Ramos (cell line): Measurements from ENCODE around the gene LARGE2.

Experiments
- in situ Hi-C: fragments of 300-500 bp; cut with MboI; formaldehyde crosslinking; loops from one replicate; pipeline ENCODE4 v1.14.3; 2022; ENCODE audit warnings: low sequenced_read_pairs; ENCODE audit not compliant: unreplicated experiment

Gene LARGE2

DNA sequence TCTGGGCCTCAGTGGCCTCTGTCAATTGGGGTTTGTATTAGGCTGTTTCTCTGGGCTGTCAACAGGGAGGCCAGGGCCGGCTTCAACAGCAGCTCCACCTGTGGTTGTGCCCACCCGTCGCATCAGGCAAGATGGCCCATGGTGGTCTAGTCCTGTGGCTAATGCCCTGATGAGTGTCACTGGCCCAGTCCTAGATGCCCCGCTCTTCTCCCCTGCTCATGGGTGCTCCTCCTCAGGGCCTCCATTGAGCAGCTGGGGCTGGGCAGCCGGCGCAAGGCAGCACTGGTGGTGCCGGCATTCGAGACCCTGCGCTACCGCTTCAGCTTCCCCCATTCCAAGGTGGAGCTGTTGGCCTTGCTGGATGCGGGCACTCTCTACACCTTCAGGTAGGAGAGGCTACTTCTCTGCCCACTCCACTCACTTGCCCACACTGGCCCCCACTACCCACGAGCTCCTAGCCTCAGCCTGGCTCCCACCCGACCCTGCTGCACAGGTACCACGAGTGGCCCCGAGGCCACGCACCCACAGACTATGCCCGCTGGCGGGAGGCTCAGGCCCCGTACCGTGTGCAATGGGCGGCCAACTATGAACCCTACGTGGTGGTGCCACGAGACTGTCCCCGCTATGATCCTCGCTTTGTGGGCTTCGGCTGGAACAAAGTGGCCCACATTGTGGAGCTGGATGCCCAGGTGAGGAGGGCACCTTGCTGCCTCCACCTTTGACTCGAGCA lies 5.4 kb downstream of the LARGE2 start:
- in situ Hi-C loops = no loop called here

DNA sequence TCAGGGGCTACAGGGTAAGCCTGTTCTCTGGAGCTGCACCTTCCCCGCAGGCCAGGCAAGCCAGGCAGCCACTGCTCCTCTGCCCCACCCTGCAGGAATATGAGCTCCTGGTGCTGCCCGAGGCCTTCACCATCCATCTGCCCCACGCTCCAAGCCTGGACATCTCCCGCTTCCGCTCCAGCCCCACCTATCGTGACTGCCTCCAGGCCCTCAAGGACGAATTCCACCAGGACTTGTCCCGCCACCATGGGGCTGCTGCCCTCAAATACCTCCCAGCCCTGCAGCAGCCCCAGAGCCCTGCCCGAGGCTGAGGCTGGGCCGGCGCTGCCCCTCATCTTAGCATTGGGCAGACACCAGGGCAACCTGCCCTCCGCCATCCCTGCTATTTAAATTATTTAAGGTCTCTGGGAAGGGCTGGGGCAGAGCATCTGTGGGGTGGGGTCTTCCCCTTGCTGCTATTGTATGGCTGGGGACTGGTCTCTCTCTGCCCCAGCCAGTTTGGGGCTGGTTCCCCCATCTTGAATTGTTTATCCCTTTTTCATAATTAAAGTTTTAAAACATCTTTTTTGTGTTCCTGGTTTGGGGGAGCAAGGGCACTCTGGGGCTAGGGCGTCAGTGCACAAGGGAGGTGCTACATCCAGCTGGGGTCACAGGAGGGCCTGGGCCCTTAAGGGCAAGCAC lies 6.2 kb downstream of the LARGE2 start:
- in situ Hi-C loops = no loop called here

GRCh38 chr11:45929486-45930030 lies 7.1 kb downstream of the LARGE2 start:
- in situ Hi-C loops = no loop called here

GRCh38 chr11:45930031-45930794 lies 7.8 kb downstream of the LARGE2 start:
- in situ Hi-C loops = no loop called here

- in situ Hi-C loops = no loop called here
Observed at GRCh38 chr11:45930951-45931570, 8.6 kb downstream of the LARGE2 start.

GRCh38 chr11:45931739-45932138 lies 9.3 kb downstream of the LARGE2 start:
- in situ Hi-C loops = no loop called here

GRCh38 chr11:45932217-45932616 lies 9.8 kb downstream of the LARGE2 start:
- in situ Hi-C loops = no loop called here

- in situ Hi-C loops = no loop called here
Observed at GRCh38 chr11:45933131-45933831, 10.8 kb downstream of the LARGE2 start.

GRCh38 chr11:45933846-45934579 lies 11.6 kb downstream of the LARGE2 start:
- in situ Hi-C loops = no loop called here

DNA sequence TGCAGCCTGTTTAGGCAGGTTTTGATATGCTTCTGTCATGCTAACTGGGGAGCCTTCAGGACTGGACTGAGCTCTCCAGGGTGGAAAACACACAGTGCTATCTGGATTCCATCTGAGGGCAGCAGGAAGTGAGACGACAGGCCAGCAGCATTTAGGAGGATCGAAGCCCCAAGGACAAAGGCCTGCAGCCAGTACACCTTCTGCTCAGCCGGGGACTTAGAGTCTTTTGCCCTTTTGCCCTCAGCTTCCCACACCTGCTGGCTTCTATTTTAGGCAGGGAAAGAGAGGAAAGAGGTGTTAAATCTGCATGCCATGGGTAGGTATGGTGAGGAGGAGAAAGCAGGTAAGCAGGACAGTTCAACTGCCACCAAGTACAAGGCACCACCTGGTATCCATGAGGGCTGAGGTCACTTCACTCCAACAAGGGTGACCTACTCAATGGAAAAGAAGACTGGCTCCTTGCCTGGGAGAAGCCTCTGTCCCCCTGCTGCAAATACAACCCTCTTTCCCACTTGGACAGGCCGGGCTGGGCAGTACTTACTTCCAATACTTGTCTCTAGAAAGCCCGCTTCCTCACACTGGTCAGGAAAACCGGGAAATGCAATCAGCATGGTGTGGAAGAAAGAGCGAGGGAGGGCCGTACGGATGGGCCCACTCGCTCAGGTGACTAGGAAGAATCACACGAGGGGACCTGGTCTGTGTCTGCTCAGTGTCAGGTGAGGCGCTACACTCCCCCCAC lies 12.3 kb downstream of the LARGE2 start:
- in situ Hi-C loops = no loop called here

- in situ Hi-C loops = no loop called here
Observed at GRCh38 chr11:45935349-45936064, 13.1 kb downstream of the LARGE2 start.

- in situ Hi-C loops = no loop called here
Observed at GRCh38 chr11:45936511-45937054, 14.1 kb downstream of the LARGE2 start.

GRCh38 chr11:45937916-45938315 lies 15.5 kb downstream of the LARGE2 start:
- in situ Hi-C loops = no loop called here

- in situ Hi-C loops = no loop called here
Observed at GRCh38 chr11:45939836-45940235, 17.4 kb downstream of the LARGE2 start.

DNA sequence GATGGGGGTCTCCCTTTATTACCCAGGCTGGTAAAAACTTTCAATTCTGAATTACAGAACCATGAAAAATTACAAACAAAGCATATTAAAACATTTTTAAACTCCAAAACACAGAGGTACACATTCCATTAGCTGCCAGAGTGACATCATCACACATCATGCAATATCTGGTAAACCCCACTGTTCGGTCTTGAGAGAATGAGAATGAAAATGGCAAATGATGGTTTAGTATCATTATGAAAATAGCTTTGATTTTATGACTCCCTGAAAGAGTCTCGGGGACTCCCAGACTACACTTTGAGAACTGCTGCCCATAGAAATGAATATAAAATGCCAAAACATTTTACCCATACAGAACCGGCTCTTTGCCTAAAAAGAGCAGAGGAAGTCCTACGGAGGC lies 18.8 kb downstream of the LARGE2 start:
- in situ Hi-C loops = no loop called here

GRCh38 chr11:45942381-45942780 lies 19.9 kb downstream of the LARGE2 start:
- in situ Hi-C loops = no loop called here

DNA sequence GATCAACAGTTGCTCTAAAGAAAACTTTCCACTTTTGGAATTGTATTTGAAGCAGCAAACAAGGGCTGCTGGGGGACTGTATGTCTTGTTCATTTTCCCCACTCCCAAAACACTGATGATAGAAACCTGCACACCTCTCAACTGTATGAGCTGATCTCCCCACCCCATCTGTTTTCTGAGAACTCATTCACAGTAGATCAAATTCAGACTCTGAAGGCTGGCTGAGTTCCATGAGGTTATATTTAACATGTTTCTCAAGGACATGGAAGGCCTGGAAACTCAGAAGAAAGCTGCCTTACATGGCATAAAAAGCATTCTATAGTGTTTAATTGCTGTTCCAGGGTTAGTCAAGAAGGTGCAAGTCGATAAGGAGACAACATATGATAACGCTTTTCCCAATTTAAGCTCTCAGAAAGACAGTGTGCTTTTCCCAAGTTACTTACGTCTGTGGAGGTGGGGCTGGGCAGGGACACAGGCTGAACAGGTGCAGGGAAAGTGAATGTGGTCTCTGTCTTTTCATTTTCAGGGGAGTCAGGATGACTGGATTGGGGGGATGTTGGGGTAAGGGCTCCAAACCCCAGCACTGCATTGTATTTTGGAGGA lies 23.0 kb downstream of the LARGE2 start:
- in situ Hi-C loops = no loop called here
